DMS53 treated with DMSO at 0.1 percent for 48 hours (cell line): ENCODE data around the gene TET3.
"Not testable (repeated sequence)": the region's sequence is repeated elsewhere in the genome, so short reads cannot be mapped to it uniquely, and the experiment has no call there.

ENCODE experiments used
- DNase-seq: peaks from one replicate; lab custom pipeline; 2025; ENCODE audit not compliant: unreplicated experiment; lab: John Stamatoyannopoulos, UW

Gene TET3

GRCh38 chr2:73984203-73984921 is at the start of gene TET3:
Gene TET3 (plus strand): TSS chr2:73984910. CDS start chr2:73986404, 1,494 bp downstream.
- DNase-seq, result no peak

DNA sequence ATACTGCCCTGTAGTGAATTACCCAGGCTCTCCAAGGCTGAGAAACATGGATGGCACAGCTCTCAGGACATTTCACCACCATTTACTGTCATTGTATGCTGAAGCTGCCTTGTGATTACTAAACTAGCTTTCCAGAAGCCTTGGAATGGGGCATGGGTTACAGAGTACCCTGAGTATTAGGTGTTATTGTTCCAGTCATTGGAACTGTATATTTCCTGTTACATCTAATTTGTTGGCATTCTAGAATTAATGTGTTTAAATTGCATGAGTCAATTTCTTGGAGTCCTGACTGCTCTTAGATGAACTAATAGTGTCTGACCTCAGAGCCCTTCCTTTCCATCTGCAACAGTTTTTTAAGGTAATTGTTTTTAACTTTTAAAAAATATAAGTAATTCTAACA is 49.1 kb upstream of the TET3 start:
- no peak for DNase-seq

- DNase-seq, result no peak
These were observed 47.4 kb upstream of the TET3 start for GRCh38 chr2:73937103-73937885.

DNA sequence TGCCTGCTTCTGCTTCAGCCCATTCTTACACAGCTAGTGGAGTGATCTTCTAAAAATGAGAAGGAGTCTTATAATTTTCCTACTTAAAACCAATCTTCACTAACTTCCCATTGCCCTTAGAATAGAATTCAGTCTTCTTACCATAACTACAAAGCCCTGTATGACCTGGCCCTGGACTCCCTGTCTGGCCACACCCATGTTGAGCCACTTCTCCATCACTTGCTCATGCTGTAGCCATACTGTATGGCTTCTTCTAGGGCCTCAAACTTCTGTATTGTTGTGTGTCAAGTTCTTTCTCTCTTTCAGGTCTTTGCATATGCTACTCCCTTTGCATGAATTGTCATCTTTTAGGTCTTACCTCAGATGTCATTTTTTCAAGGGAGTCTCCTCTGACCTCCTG is 46.8 kb upstream of the TET3 start:
- no peak for DNase-seq

GRCh38 chr2:73938718-73939352 is 45.9 kb upstream of the TET3 start:
- no peak for DNase-seq

DNA sequence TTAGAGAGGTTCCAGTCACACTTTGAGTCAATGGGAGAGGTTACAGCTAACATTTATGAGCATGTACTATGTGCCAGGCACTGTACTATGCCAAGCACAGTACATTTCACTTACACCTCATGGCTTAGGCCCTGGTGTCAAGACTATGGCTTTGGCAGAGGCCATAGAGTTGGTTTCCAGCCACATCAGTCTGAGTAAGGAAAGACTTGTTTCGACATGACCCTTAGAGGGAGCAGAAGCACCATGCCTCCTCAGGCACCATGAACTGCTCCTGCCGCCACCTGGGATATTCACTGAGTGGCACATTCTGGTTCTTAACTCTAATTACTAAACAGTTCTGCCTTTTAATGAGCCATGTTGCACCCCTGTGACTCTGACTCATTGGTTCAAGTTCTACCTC is 45.3 kb upstream of the TET3 start:
- DNase-seq, result no peak

DNA sequence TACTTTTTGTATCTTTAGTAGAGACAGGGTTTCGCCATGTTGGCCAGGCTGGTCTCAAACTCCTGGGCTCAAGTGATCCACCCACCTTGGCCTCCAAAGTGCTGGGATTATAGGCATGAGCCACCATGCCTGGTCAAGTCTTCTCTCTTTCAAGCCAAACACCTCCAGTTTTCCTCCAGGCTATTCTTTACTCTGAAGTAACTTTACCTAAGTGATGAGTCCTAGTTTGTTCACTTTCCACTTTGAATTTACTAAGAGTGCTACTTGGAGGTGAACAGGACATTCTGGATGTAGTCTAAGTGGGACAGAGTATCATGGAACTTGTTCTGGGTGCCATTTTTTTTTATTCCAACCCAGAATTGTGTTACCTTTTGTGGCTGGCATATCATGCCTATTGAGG is 44.6 kb upstream of the TET3 start:
- DNase-seq, result not testable (repeated sequence)

DNA sequence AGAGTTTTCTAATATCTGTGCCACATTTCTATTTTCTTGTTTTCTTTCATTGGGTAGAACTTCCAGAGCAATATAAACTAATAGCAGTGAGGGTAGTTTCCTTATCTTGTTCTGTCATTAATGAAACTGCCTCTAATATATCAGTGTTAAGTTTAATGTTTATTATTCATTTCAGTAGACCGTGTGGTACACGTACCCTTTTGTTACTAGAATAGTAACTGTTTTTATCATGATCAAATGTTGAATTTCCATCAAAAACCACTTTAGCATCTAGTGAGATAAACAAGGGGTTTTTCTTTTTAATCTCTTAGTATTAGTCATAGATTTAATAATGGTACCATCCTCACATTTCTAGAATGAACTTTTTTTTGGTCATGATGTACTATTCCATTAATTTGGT is 42.0 kb upstream of the TET3 start:
- DNase-seq, result no peak

GRCh38 chr2:73944714-73945113 is 40.0 kb upstream of the TET3 start:
- no peak for DNase-seq

GRCh38 chr2:73946215-73946614 is 38.5 kb upstream of the TET3 start:
- no peak for DNase-seq

DNA sequence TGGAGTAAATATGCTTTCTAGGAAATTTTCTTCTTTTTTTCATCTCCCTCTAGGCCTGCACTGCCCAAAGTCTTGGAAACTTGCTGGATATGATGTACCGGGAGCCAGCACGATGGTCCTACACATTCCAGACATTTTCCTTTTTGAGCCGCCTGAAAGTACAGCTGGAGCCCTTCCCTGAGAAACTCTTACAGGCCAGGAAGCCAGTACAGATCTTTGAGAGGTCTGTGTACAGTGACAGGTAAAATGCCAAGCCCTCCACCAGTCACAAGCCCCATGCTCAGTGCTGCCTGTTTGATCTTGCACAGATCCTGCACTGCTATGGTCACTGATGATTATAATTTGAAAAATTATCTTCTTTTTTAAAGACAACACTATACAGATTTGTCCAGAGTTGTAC is 38.0 kb upstream of the TET3 start:
- no peak for DNase-seq

DNA sequence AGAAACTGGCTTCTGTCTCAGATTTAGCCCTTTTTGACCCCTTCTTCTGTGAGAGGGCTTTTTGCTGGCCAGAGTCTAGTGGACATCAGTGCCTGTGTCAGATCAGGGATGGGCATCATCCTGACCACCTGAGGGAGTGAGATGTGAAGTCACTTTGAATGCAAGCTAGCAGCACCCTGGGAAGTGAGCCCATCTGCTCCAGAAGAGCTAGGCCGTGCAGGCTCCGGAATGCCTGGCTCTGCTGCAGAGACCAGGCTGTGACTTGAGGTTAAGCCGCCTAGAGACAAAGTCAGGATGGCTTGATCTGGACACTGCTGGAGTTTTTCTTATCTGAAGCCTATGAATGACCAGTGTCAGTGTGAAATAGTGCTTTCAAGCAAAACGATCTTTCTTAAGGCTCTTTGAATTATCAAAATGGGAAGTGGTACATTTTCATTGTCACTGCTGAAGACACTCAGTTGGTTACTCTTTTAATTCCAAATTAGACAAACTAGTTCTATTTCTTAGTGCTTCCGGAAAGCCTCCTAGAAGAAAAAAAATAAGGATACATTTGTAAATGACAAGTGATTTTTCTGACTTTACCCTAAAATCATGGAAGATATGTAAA is 37.2 kb upstream of the TET3 start:
- no peak for DNase-seq

- DNase-seq, result no peak
These were observed 34.9 kb upstream of the TET3 start for GRCh38 chr2:73949802-73950201.

GRCh38 chr2:73952499-73953446 is 31.9 kb upstream of the TET3 start:
- DNase-seq, result no peak

- DNase-seq, result no peak
These were observed 28.4 kb upstream of the TET3 start for GRCh38 chr2:73956218-73956865.

DNA sequence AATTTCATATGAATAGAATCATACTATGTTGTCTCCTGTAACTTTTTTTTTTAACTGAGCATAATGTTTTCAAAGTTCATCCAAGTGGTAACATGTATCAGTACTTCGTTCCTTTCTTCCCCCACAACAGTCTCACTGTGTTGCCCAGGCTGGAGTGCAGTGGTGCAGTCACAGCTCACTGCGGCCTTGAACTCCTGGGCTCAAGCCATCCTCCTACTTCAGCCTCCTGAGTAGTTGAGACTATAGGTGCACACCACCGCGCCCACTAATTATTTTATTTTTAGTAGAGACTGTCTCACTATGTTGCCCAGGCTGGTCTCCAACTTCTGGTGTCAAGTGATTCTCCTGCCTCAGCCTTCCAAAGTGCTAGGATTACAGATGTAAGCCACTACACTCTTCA is 23.4 kb upstream of the TET3 start:
- DNase-seq, result no peak

DNA sequence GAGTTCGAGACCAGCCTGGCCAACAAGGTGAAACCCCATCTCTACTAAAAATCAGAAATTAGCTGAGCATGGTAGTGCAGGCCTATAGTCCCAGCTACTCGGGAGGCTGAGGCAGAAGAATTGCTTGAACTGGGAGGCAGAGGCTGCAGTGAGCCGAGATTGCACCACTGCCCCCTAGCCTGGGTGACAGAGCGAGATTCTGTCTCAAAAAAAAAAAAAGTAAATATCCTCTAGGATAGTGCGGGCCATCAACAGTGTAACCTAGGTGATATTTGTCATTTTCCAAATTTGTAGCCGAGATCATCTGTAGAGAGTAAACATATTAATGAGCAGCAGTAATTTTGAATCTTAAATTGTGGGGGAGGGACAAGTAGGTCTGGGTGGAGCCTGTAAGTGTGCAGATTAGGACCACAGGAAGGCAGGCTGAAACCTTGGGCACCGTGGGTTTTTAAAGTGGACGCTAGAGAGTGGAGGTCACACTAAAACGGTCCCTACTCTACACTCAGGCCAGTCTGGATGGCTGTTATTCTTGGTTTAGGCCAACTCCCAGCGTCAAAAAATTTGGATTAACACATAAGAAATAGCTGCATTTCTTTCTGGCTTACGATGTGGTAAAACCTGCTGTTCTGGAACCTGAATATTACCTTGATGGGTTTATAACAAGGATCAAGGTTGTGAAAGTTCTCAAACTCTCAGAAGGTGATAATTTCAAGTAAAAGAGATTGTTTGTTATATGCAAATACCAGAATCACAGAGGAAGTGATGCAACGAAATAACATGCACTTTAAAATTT is 22.7 kb upstream of the TET3 start:
- DNase-seq, result no peak

DNA sequence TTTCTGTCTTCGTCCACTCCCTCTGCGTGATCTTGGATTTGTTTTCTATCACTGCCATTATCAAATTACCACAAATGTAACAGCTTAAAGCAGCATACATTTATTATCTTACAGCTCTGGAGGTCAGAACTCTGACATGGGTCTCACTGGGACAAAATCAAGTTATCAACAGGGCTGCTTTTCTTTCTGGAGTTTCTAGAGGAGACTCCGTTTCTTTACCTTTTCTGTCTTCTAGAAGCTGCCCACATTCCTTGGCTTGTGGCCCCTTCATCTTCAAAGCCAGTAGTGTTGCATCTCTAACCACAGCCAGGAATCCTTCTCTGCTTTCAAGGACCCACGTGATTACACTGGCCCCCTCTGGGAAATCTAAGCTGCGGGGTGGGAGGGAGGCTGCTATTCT is 21.9 kb upstream of the TET3 start:
- no peak for DNase-seq

GRCh38 chr2:73963385-73964120 is 21.2 kb upstream of the TET3 start:
- DNase-seq, result no peak
